Naive thymus-derived CD4-positive, alpha-beta T cell (primary cell): ENCODE results near the gene TRIO. TPM values are rescaled to one million over a fixed set of nuclear protein-coding genes. Genes with fewer than 3 reads are reported as not detected.

ENCODE experiments used
- ATAC-seq: fragments of 150-1000 bp; cut with Tn5 transposase; 2 replicates; pipeline ENCODE4 v1.10.0; 2021; ENCODE audit warnings: mild to moderate bottlenecking, moderate library complexity
- CTCF ChIA-PET: fragments of 350-600 bp; sonication (Branson Sonifier 250); formaldehyde crosslinking; loops from one replicate; lab custom pipeline; 2021; ENCODE audit warnings: antibody characterized with exemption; lab: Charles Lee
- POLR2A ChIA-PET: fragments of 350-600 bp; sonication (Branson Sonifier 250); formaldehyde crosslinking; loops from one replicate; lab custom pipeline; 2021; ENCODE audit warnings: antibody characterized with exemption, inconsistent platforms; lab: Charles Lee
- DNase-seq, 9 donors: peaks; one replicate each; pipeline versions ENCODE4 v3.0.0 to v3.0.0-alpha.2; 2020 to 2022; ENCODE audit warnings: mixed read lengths in 1 of 9
- H3K27ac ChIP-seq: one replicate; pipeline ENCODE4 v1.7.0; 2013; ENCODE audit warnings: mild to moderate bottlenecking, low read depth, low read length, moderate library complexity
- H3K27me3 ChIP-seq, 2 donors: one replicate each; pipeline ENCODE4 v1.7.0; 2013; ENCODE audit warnings: low read length in 2 of 2, mild to moderate bottlenecking in 2 of 2, moderate library complexity in 2 of 2; ENCODE audit not compliant: control insufficient read depth in 2 of 2, insufficient read depth in 2 of 2
- H3K36me3 ChIP-seq, 3 experiments: 1 replicate in 2 of 3; 2 replicates in 1 of 3; pipeline ENCODE4 v1.7.0; 2013; ENCODE audit warnings: low read length in 3 of 3, mild to moderate bottlenecking in 3 of 3, moderate library complexity in 1 of 3; ENCODE audit not compliant: insufficient read depth in 3 of 3, control insufficient read depth in 2 of 3
- H3K4me1 ChIP-seq, 2 donors: one replicate each; pipeline ENCODE4 v1.7.0; 2013; ENCODE audit warnings: low read length in 2 of 2, mild to moderate bottlenecking in 2 of 2, moderate library complexity in 1 of 2; ENCODE audit not compliant: control insufficient read depth in 2 of 2, insufficient read depth in 2 of 2
- H3K4me3 ChIP-seq: 2 replicates; pipeline ENCODE4 v1.7.0; 2013; ENCODE audit warnings: mild to moderate bottlenecking, low read length
- H3K9me3 ChIP-seq, 3 experiments: 1 replicate in 2 of 3; 2 replicates in 1 of 3; pipeline ENCODE4 v1.7.0; 2013; ENCODE audit warnings: low read length in 3 of 3; ENCODE audit not compliant: control insufficient read depth in 2 of 3
- H3K27ac Mint-ChIP-seq, 9 donors: one replicate each; pipeline ENCODE4 v1.8.0; 2020 to 2022; ENCODE audit warnings: mixed read lengths in 9 of 9, mild to moderate bottlenecking in 8 of 9, moderate library complexity in 5 of 9, inconsistent platforms in 2 of 9
- H3K27me3 Mint-ChIP-seq, 5 donors: one replicate each; pipeline ENCODE4 v1.8.0; 2021 to 2022; ENCODE audit warnings: mixed read lengths in 5 of 5, mild to moderate bottlenecking in 1 of 5
- H3K36me3 Mint-ChIP-seq, 5 donors: one replicate each; pipeline ENCODE4 v1.8.0; 2020 to 2022; ENCODE audit warnings: mixed read lengths in 5 of 5, mild to moderate bottlenecking in 3 of 5, inconsistent platforms in 1 of 5
- H3K4me1 Mint-ChIP-seq, 7 donors: one replicate each; pipeline ENCODE4 v1.8.0; 2020 to 2022; ENCODE audit warnings: mixed read lengths in 7 of 7, mild to moderate bottlenecking in 3 of 7, inconsistent platforms in 1 of 7
- H3K4me3 Mint-ChIP-seq, 10 donors: one replicate each; pipeline ENCODE4 v1.8.0; 2020 to 2022; ENCODE audit warnings: mild to moderate bottlenecking in 10 of 10, mixed read lengths in 10 of 10, moderate library complexity in 6 of 10, inconsistent platforms in 2 of 10
- H3K9me3 Mint-ChIP-seq, 11 donors: one replicate each; pipeline ENCODE4 v1.8.0; 2020 to 2022; ENCODE audit warnings: mixed read lengths in 11 of 11, mild to moderate bottlenecking in 4 of 11, inconsistent platforms in 1 of 11, moderate library complexity in 1 of 11
- intact Hi-C, 2 donors: fragments of 100-400 bp; cut with micrococcal nuclease; formaldehyde crosslinking; loops; one replicate each; pipeline ENCODE4 v1.15.1; 2023
- polyA plus RNA-seq, 2 donors: library from polyadenylated mRNA; unstranded; fragments of 300-500 nt; fragmentation: Illumina TruSeq; gene quantifications; one replicate each; pipeline ENCODE4 v1.2.3, GENCODE V29; 2021
- total RNA-seq, 6 experiments: library from RNA in 5 of 6; stranded (reverse) in 5 of 6; gene quantifications; 1 replicate in 5 of 6; 2 replicates in 1 of 6; pipeline ENCODE4 v1.2.3 and lab custom pipeline; 2021 to 2026

Gene TRIO
- total and polyA plus RNA-seq, 7 experiments from 2014 or later = 0.16 to 45.9 (median 5.7) TPM

- Mint-ChIP-seq H3K36me3 (no peaks in the 10 kb centered on the region), H3K4me3 (no peak overlapping the region), H3K27me3 (peaks cover 0 to 8% (median 0%) of the 10 kb centered on the region in 5 donors), H3K9me3 (no peaks in the 10 kb centered on the region), H3K27ac (no peak overlapping the region), H3K4me1 (peaks cover 0 to 4% (median 0%) of the 10 kb centered on the region in 7 donors)
- intact Hi-C loops = no loop called here
- no peaks in the 10 kb centered on the region for H3K36me3 ChIP-seq
- H3K9me3 ChIP-seq = no peaks in the 10 kb centered on the region
- no peaks in the 10 kb centered on the region for H3K4me1 ChIP-seq
- ChIA-PET POLR2A (no interaction called here), CTCF (interaction anchor here (2.8 kb wide), 1 partner anchor 291 kb away, joined by 11 read pairs; no protein-coding TSS in a partner anchor)
- H3K4me3 ChIP-seq = no peak overlapping the region
- no peaks in the 10 kb centered on the region for H3K27me3 ChIP-seq
- ATAC-seq (no peak), DNase-seq (no peak)
- H3K27ac ChIP-seq = no peak overlapping the region
Observed at GRCh38 chr5:14358536-14358935, 215.4 kb downstream of the TRIO start.

DNA sequence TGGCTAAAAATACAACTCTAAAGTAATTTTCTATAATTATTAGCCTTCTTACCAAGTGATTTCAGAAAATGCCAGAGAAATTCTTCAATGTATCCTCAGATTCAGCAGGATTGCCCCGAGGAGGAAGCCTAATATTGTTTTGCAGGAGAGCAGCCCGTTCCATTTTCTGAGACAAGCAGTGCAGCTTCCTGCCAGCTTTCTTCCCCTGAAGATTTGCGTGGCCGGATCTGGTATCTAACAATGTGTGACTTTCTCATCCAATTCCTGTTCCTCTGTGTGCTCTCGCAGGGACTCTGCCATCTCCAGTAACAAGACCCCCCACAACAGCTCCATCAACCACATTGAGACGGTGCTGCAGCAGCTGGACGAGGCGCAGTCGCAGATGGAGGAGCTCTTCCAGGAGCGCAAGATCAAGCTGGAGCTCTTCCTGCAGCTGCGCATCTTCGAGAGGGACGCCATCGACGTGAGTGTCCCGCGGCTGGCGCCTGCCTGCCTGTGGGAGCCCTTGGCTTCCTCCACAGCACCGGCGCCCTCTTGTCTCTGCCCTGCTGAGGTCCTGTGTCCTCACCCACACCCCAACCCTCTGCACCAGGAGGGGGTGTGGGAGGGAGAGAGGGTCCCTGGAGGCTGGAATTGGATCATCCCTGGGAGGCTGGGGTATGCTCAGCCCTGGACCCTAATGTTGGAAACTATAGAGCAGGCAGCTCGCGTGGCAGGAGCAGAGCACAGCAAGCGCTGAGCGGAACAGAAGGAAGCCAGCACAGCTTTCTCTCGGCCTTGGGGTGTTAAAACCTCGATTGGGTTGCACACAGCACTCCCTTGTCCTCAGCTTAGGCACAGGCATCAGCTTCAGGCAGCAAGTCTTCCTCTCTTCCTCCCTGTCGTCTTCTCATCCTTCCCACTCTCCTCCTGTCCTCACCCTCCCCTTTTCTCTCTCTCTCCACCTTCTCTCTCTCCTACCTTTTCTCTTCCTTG lies 216.2 kb downstream of the TRIO start:
- Mint-ChIP-seq H3K4me1 (peaks cover 0 to 10% (median 1%) of the 10 kb centered on the region in 7 donors), H3K27ac (no peak overlapping the region), H3K27me3 (peaks cover 0 to 6% (median 0%) of the 10 kb centered on the region in 5 donors), H3K36me3 (no peaks in the 10 kb centered on the region), H3K4me3 (no peak overlapping the region), H3K9me3 (no peaks in the 10 kb centered on the region)
- H3K27ac ChIP-seq = no peak overlapping the region
- no peak for ATAC-seq
- no peaks in the 10 kb centered on the region for H3K27me3 ChIP-seq
- DNase-seq = no peak
- intact Hi-C loops = no loop called here
- H3K4me3 ChIP-seq = no peak overlapping the region
- no peaks in the 10 kb centered on the region for H3K9me3 ChIP-seq
- no peaks in the 10 kb centered on the region for H3K4me1 ChIP-seq
- CTCF ChIA-PET = interaction anchor here (1.1 to 2.8 kb wide), 2 partner anchors 15 to 290 kb away, joined by 3 to 11 read pairs; no protein-coding TSS in a partner anchor
- POLR2A ChIA-PET = no interaction called here
- H3K36me3 ChIP-seq = no peaks in the 10 kb centered on the region

GRCh38 chr5:14362491-14362890 lies 219.3 kb downstream of the TRIO start:
- intact Hi-C loops = no loop called here
- peaks cover 0 to 1% (median 0%) of the 10 kb centered on the region in 11 donors for H3K9me3 Mint-ChIP-seq
- ChIA-PET CTCF (interaction anchor here (0.6 to 7.8 kb wide), 6 partner anchors 9 to 292 kb away, joined by 3 to 124 read pairs (median 3); no protein-coding TSS in a partner anchor), POLR2A (interaction anchor here (1.4 kb wide), 1 partner anchor 286 kb away, joined by 3 read pairs; no protein-coding TSS in a partner anchor)
- Histone ChIP-seq H3K4me1 (peaks cover 9 to 12% of the 10 kb centered on the region in 2 donors), H3K9me3 (no peaks in the 10 kb centered on the region), H3K4me3 (no peak overlapping the region), H3K36me3 (no peaks in the 10 kb centered on the region), H3K27ac (no peak overlapping the region), H3K27me3 (no peaks in the 10 kb centered on the region)
- H3K27me3 Mint-ChIP-seq = no peaks in the 10 kb centered on the region
- no peak for ATAC-seq
- no peak for DNase-seq
- H3K4me3 Mint-ChIP-seq = no peak overlapping the region
- H3K4me1 Mint-ChIP-seq = peaks cover 17 to 35% (median 28%) of the 10 kb centered on the region in 7 donors
- H3K27ac Mint-ChIP-seq = no peak overlapping the region
- peaks cover 0 to 2% (median 0%) of the 10 kb centered on the region in 5 donors for H3K36me3 Mint-ChIP-seq

DNA sequence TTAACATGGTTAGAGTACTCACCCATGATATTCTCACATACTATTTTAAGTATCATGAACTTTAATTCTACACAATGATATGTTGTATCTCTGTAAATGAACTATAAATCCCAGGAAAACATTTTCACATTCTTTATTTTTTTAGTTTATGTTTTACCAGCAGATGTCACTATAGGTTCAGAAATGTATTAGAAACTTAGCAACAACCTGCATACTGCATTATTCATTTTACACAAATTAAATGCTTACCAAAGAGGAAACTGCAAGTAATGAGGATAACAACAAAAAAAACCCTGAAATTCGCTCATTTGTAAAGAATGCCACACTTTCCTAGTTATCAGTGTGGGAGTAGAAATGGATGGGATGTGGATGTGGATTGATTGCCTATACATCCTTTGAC lies 221.0 kb downstream of the TRIO start:
- no peak overlapping the region for H3K27ac ChIP-seq
- peaks cover 9 to 12% of the 10 kb centered on the region in 2 donors for H3K4me1 ChIP-seq
- no peaks in the 10 kb centered on the region for H3K36me3 ChIP-seq
- no peaks in the 10 kb centered on the region for H3K27me3 ChIP-seq
- H3K4me3 ChIP-seq = no peak overlapping the region
- H3K4me3 Mint-ChIP-seq = peak overlapping the region in 1 of 10 donors; percentile 17
- H3K27ac Mint-ChIP-seq = peak overlapping the region in 2 of 9 donors; percentile 21 to 34
- H3K27me3 Mint-ChIP-seq = no peaks in the 10 kb centered on the region
- H3K9me3 Mint-ChIP-seq = peaks cover 0 to 1% (median 0%) of the 10 kb centered on the region in 11 donors
- DNase-seq = peak in 5 of 9 donors; percentile 34 to 51 (median 41)
- CTCF ChIA-PET = interaction anchor here (0.8 to 7.8 kb wide), 8 partner anchors 19 to 638 kb away, joined by 3 to 124 read pairs (median 4); no protein-coding TSS in a partner anchor
- peaks cover 0 to 2% (median 0%) of the 10 kb centered on the region in 5 donors for H3K36me3 Mint-ChIP-seq
- intact Hi-C loops = loop anchor here (1.0 kb wide), 3 partner anchors 35 to 650 kb away; no protein-coding TSS in a partner anchor
- H3K4me1 Mint-ChIP-seq = peaks cover 17 to 50% (median 28%) of the 10 kb centered on the region in 7 donors
- POLR2A ChIA-PET = interaction anchor here (1.4 kb wide), 1 partner anchor 285 kb away, joined by 3 read pairs; no protein-coding TSS in a partner anchor
- ATAC-seq = no peak
- H3K9me3 ChIP-seq = no peaks in the 10 kb centered on the region

DNA sequence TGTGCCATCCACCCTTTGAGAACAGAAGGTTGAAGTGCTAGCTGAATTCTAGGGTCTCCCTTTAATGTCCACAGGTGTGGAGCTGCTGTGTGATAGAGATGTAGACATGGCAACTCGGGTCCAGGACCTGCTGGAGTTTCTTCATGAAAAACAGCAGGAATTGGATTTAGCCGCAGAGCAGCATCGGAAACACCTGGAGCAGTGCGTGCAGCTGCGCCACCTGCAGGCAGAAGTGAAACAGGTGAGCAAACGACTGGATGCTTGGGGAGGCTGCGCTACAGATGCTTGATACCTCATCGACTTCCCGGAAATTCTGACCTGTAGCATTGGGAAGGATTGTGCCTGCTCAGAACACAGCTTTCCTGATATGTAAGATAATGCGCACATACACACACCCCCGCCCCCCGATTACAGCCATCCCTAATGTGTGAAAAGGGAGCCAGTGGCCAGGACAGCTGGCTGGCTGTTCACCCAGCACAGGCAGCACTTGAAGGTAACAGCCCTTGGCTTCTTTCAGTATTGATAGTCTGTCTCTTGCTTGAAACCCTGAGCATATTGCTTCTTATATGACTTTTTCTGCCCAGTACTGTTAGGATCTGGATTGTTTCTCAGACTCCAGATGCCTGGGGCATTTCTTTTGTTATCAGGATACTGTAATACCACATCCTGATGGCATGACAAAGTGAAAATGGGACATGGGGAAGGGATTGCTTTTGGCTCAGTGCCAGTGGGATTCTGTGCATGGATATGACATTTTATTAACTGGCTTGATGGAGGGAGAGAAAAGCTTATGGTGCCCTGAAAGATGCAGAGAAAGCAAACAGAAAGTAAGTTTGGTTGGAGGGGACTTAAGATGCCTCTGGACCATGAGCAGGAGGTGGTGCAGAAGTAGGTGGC lies 221.7 kb downstream of the TRIO start:
- H3K9me3 ChIP-seq = no peaks in the 10 kb centered on the region
- POLR2A ChIA-PET = no interaction called here
- ATAC-seq (no peak), DNase-seq (no peak)
- no peaks in the 10 kb centered on the region for H3K27me3 Mint-ChIP-seq
- H3K27me3 ChIP-seq = no peaks in the 10 kb centered on the region
- no peaks in the 10 kb centered on the region for H3K36me3 ChIP-seq
- intact Hi-C loops = loop anchor here (1.0 to 5.0 kb wide), 5 partner anchors 34 to 649 kb away; partner anchors contain the start of gene ANKH (in 1 of the 2)
- peaks cover 17 to 55% (median 28%) of the 10 kb centered on the region in 7 donors for H3K4me1 Mint-ChIP-seq
- peaks cover 0 to 1% (median 0%) of the 10 kb centered on the region in 11 donors for H3K9me3 Mint-ChIP-seq
- H3K36me3 Mint-ChIP-seq = peaks cover 0 to 2% (median 0%) of the 10 kb centered on the region in 5 donors
- CTCF ChIA-PET = interaction anchor here (0.7 to 7.8 kb wide), 9 partner anchors 18 to 637 kb away, joined by 3 to 124 read pairs (median 4); no protein-coding TSS in a partner anchor
- H3K27ac ChIP-seq = no peak overlapping the region
- H3K4me1 ChIP-seq = peaks cover 9 to 12% of the 10 kb centered on the region in 2 donors
- H3K4me3 Mint-ChIP-seq = peak overlapping the region in 1 of 10 donors; percentile 48
- no peak overlapping the region for H3K4me3 ChIP-seq
- peak overlapping the region in 4 of 9 donors; percentile 13 to 73 (median 46) for H3K27ac Mint-ChIP-seq
